GM19467 (cell line): ENCODE measurements around the gene KCNJ12.
"Not testable (repeated sequence)": the region's sequence is repeated elsewhere in the genome, so short reads cannot be mapped to it uniquely, and the experiment has no call there.

Experiments
- ATAC-seq: cut with Tn5 transposase; IDR thresholded peaks from one replicate; pipeline ENCODE4 v1.9.1; 2021; ENCODE audit warnings: mild to moderate bottlenecking, moderate library complexity; ENCODE audit not compliant: unreplicated experiment

KCNJ12 gene

GRCh38 chr17:21376081-21376758 is at the start of gene KCNJ12:
Gene KCNJ12, plus strand, starts transcription at chr17:21376357. Its CDS starts 38,986 bp downstream, at chr17:21415343.
- no peak for ATAC-seq

- ATAC-seq: not testable (repeated sequence)
Measured at GRCh38 chr17:21327921-21328320, 48.2 kb upstream of the KCNJ12 start.

GRCh38 chr17:21328778-21329177 is 47.4 kb upstream of the KCNJ12 start:
- ATAC-seq: not testable (repeated sequence)

- no peak for ATAC-seq
Measured at GRCh38 chr17:21330436-21331160, 45.6 kb upstream of the KCNJ12 start.

- not testable (repeated sequence) for ATAC-seq
Measured at GRCh38 chr17:21336541-21337294, 39.4 kb upstream of the KCNJ12 start.

- not testable (repeated sequence) for ATAC-seq
Measured at GRCh38 chr17:21337981-21338625, 38.1 kb upstream of the KCNJ12 start.

GRCh38 chr17:21339011-21339410 is 37.1 kb upstream of the KCNJ12 start:
- no peak for ATAC-seq

- ATAC-seq: not testable (repeated sequence)
Measured at GRCh38 chr17:21339571-21339970, 36.6 kb upstream of the KCNJ12 start.

GRCh38 chr17:21340407-21340806 is 35.8 kb upstream of the KCNJ12 start:
- not testable (repeated sequence) for ATAC-seq

GRCh38 chr17:21341279-21341678 is 34.9 kb upstream of the KCNJ12 start:
- not testable (repeated sequence) for ATAC-seq

- not testable (repeated sequence) for ATAC-seq
Measured at GRCh38 chr17:21341925-21342540, 34.1 kb upstream of the KCNJ12 start.

- not testable (repeated sequence) for ATAC-seq
Measured at GRCh38 chr17:21343061-21343949, 32.9 kb upstream of the KCNJ12 start.

GRCh38 chr17:21344801-21345200 is 31.4 kb upstream of the KCNJ12 start:
- not testable (repeated sequence) for ATAC-seq

GRCh38 chr17:21345236-21345635 is 30.9 kb upstream of the KCNJ12 start:
- ATAC-seq: no peak

- ATAC-seq: not testable (repeated sequence)
Measured at GRCh38 chr17:21346107-21346506, 30.1 kb upstream of the KCNJ12 start.

GRCh38 chr17:21346651-21347250 is 29.4 kb upstream of the KCNJ12 start:
- not testable (repeated sequence) for ATAC-seq

- not testable (repeated sequence) for ATAC-seq
Measured at GRCh38 chr17:21347660-21348059, 28.5 kb upstream of the KCNJ12 start.

- peak; percentile 58 for ATAC-seq
Measured at GRCh38 chr17:21348081-21348925, 27.9 kb upstream of the KCNJ12 start.
